HAP-1 (cell line): ENCODE measurements around the gene CIRBP.
A peak's percentile ranks its signal among the peaks of the same experiment; 100 is the strongest.

Experiments
- DNase-seq, 2 experiments: peaks; one replicate each; pipeline ENCODE4 v3.0.0-alpha.2; 2016 to 2020; ENCODE audit warnings: low spot score in 2 of 2
- H3K27me3 ChIP-seq: fragments of 250-450 bp; sonication (Bioruptor Pico); 2 replicates; pipeline ENCODE4 v1.5.1; 2020; ENCODE audit warnings: low read depth, mild to moderate bottlenecking, moderate library complexity
- H3K36me3 ChIP-seq: fragments of 250-450 bp; sonication (Bioruptor Pico); replicated peaks from 2 replicates; pipeline ENCODE4 v1.5.1; 2020; ENCODE audit warnings: mild to moderate bottlenecking
- H3K4me1 ChIP-seq: fragments of 250-450 bp; sonication (Bioruptor Pico); 2 replicates; pipeline ENCODE4 v1.5.1; 2020; ENCODE audit warnings: mild to moderate bottlenecking
- H3K4me3 ChIP-seq: fragments of 250-450 bp; sonication (Bioruptor Pico); 2 replicates; pipeline ENCODE4 v1.5.1; 2020; ENCODE audit warnings: mild to moderate bottlenecking, moderate library complexity
- H3K9me3 ChIP-seq: fragments of 250-450 bp; sonication (Bioruptor Pico); 2 replicates; pipeline ENCODE4 v1.5.1; 2020; ENCODE audit warnings: mild to moderate bottlenecking, moderate library complexity
- in situ Hi-C: fragments of 300-500 bp; cut with MboI; formaldehyde crosslinking; loops from 3 replicates; pipeline ENCODE4 v1.14.3; 2020; ENCODE audit warnings: low sequenced_read_pairs, inconsistent platforms, mixed read lengths

The CIRBP gene

DNA sequence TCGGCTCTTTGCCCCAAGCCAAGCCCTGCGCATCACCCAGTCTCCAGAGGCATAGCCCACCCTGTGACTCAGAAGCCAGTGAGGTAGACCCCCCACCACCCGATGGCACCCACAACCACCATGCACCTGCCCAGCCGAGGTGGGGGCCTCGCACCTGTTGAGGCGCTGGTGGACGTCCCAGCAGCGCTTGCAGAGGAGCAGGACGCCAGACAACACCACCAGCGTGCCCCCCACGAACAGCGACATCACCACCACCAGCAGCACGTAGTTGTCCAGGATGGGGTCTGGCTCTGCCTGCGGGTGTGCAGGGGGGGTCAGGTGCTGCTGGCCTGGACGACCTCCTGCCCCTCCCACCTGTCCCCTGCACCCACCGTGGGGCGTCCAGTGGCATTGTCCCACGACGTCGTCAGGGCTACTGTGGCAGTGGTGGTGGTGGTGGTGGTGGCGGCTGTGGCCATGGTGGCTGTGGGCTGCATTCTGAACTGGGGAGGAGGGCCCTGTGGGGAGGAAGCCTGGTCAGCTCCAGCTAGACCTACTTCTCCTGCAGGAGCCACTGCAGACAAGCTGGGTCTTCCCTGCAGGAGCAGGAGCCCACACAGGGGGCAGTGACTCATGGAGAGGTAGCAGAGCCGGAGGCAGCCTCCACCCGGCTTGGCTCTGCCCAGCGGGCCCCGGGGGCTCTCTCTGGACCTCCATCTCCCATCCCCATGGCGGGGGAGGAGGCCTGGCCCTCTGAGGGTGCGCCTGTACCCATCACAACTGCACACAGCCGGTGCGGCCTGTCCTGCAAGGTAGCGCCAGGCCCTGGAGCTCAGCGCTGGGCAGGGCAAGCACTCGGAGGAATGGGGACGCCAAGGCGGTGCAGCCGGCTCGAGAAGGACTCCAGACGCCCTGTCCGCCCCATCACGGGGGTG lies 33.2 kb upstream of the CIRBP start:
- Histone ChIP-seq H3K36me3 (peaks cover 23% of the 10 kb centered on the region), H3K4me1 (peaks cover 5% of the 10 kb centered on the region), H3K27me3 (no peaks in the 10 kb centered on the region), H3K4me3 (peak overlapping the region; percentile 72), H3K9me3 (no peaks in the 10 kb centered on the region)
- no peak for DNase-seq
- in situ Hi-C loops: no loop called here

DNA sequence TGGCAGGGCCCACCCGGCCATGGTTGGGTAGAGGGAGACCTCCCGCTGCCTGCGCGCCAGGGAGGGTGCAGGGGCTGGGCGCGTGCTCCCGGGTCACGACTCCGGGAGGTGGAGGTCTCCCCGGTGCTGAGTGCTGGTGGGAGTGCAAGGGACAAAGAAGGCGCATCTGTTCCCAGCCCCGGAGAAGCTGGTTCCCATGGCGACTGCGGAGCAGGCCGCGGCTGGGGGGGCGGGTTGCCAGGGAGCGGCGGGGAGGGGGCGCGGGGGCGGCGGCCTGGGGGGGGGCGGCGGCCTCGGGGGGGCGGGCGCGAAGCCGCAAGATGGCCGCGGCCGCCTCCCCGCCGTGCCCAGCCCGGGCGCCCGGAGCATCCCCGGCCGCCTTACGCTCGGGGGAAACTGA lies 32.6 kb upstream of the CIRBP start:
- H3K36me3 ChIP-seq: peaks cover 21% of the 10 kb centered on the region
- peak overlapping the region; percentile 72 for H3K4me3 ChIP-seq
- peak in 1 of 2 experiments; percentile 65 for DNase-seq
- no peaks in the 10 kb centered on the region for H3K9me3 ChIP-seq
- no peaks in the 10 kb centered on the region for H3K27me3 ChIP-seq
- peaks cover 11% of the 10 kb centered on the region for H3K4me1 ChIP-seq
- in situ Hi-C loops: no loop called here

GRCh38 chr19:1237027-1237659 lies 32.0 kb upstream of the CIRBP start:
- Histone ChIP-seq H3K36me3 (peaks cover 21% of the 10 kb centered on the region), H3K27me3 (no peaks in the 10 kb centered on the region), H3K4me3 (peak overlapping the region; percentile 72), H3K4me1 (peaks cover 11% of the 10 kb centered on the region), H3K9me3 (no peaks in the 10 kb centered on the region)
- in situ Hi-C loops: no loop called here
- DNase-seq: no peak

- H3K4me1 ChIP-seq: peaks cover 16% of the 10 kb centered on the region
- H3K27me3 ChIP-seq: no peaks in the 10 kb centered on the region
- peak within 1 kb of the TSS; percentile 72 for H3K4me3 ChIP-seq
- DNase-seq: peak; percentile 46 to 79
- H3K36me3 ChIP-seq: peaks cover 22% of the 10 kb centered on the region
- no peaks in the 10 kb centered on the region for H3K9me3 ChIP-seq
- in situ Hi-C loops: no loop called here
Observed at GRCh38 chr19:1237754-1238368, 31.3 kb upstream of the CIRBP start, which contains the start of gene CBARP. CBARP (minus strand) TSS chr19:1238005; CDS start chr19:1236100, 1,905 bp downstream.

- in situ Hi-C loops: no loop called here
- Histone ChIP-seq H3K27me3 (no peaks in the 10 kb centered on the region), H3K9me3 (no peaks in the 10 kb centered on the region), H3K4me1 (peaks cover 16% of the 10 kb centered on the region), H3K36me3 (peaks cover 16% of the 10 kb centered on the region), H3K4me3 (peak overlapping the region; percentile 35)
- DNase-seq: no peak
Observed at GRCh38 chr19:1238369-1239303, 30.5 kb upstream of the CIRBP start.

DNA sequence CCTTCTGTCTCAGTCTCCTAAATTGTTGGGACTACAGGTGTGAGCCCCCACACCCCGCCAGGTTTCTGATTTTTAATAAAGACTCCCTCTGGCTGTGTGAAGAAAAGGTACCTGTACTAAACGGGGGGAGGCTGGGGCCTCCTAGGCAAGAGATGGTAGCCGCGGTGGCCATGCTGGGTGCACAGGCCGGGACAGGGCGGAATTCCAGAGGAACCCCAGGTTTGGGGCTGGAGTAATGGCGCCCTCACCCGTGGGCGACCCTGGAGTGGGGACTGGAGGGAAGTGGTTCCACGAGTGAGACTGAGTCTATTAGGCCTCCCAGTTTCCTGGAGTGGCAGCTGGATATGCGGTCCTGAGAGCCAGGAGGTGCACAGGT lies 29.7 kb upstream of the CIRBP start:
- in situ Hi-C loops: no loop called here
- DNase-seq: no peak
- Histone ChIP-seq H3K4me3 (peak overlapping the region; percentile 33), H3K36me3 (peaks cover 16% of the 10 kb centered on the region), H3K9me3 (no peaks in the 10 kb centered on the region), H3K27me3 (no peaks in the 10 kb centered on the region), H3K4me1 (peaks cover 22% of the 10 kb centered on the region)

GRCh38 chr19:1239796-1240737 lies 29.1 kb upstream of the CIRBP start:
- in situ Hi-C loops: loop anchor here (10.0 kb wide), 1 partner anchor 315 kb away; the partner anchor contains the start of gene ARID3A
- H3K27me3 ChIP-seq: no peaks in the 10 kb centered on the region
- H3K4me1 ChIP-seq: peaks cover 27% of the 10 kb centered on the region
- H3K4me3 ChIP-seq: peak overlapping the region; percentile 56
- H3K9me3 ChIP-seq: no peaks in the 10 kb centered on the region
- H3K36me3 ChIP-seq: peaks cover 23% of the 10 kb centered on the region
- peak; percentile 84 to 93 for DNase-seq

- Histone ChIP-seq H3K9me3 (no peaks in the 10 kb centered on the region), H3K36me3 (peaks cover 21% of the 10 kb centered on the region), H3K27me3 (no peaks in the 10 kb centered on the region), H3K4me1 (peaks cover 27% of the 10 kb centered on the region), H3K4me3 (peak overlapping the region; percentile 56)
- in situ Hi-C loops: loop anchor here (10.0 kb wide), 1 partner anchor 316 kb away; the partner anchor contains the start of gene ARID3A
- DNase-seq: no peak
Observed at GRCh38 chr19:1240925-1241324, 28.2 kb upstream of the CIRBP start.

GRCh38 chr19:1241417-1242095 lies 27.6 kb upstream of the CIRBP start, which contains the start of gene ATP5F1D:
ATP5F1D (plus strand) TSS chr19:1241751; CDS start chr19:1241851, 100 bp downstream.
- Histone ChIP-seq H3K9me3 (no peaks in the 10 kb centered on the region), H3K27me3 (no peaks in the 10 kb centered on the region), H3K4me3 (peak within 1 kb of the TSS; percentile 56), H3K4me1 (peaks cover 27% of the 10 kb centered on the region), H3K36me3 (peaks cover 21% of the 10 kb centered on the region)
- peak; percentile 95 for DNase-seq
- in situ Hi-C loops: loop anchor here (10.0 kb wide), 1 partner anchor 317 kb away; the partner anchor contains the start of gene ARID3A

DNA sequence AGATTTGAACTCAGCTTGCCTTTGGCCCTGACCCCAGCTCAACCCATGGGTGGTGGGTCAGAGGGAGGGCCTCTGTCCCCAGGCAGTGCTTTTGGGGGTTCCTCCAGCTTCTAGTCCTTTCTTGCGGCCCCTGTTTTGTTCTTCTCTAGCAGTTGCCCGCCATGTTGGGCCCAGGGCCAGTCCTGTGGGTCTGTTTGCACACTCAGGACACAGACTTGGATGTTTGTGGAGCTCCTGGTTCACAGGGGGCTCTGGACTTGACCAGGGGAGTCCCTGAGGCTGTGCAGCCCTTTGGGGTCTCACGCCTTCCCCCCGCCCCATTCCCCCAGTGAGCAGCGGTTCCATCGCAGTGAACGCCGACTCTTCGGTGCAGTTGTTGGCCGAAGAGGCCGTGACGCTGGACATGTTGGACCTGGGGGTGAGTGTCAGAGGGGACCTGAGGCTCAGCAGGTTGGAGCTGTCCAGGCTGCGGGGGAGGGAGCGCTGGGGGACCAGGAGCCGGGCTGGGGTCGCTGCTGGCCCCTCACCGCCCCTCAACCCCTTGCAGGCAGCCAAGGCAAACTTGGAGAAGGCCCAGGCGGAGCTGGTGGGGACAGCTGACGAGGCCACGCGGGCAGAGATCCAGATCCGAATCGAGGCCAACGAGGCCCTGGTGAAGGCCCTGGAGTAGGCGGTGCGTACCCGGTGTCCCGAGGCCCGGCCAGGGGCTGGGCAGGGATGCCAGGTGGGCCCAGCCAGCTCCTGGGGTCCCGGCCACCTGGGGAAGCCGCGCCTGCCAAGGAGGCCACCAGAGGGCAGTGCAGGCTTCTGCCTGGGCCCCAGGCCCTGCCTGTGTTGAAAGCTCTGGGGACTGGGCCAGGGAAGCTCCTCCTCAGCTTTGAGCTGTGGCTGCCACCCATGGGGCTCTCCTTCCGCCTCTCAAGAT lies 25.1 kb upstream of the CIRBP start:
- peak; percentile 75 to 88 for DNase-seq
- H3K36me3 ChIP-seq: peaks cover 21% of the 10 kb centered on the region
- H3K4me1 ChIP-seq: peaks cover 31% of the 10 kb centered on the region
- in situ Hi-C loops: loop anchor here (10.0 kb wide), 1 partner anchor 319 kb away; the partner anchor contains the start of gene ARID3A
- H3K27me3 ChIP-seq: no peaks in the 10 kb centered on the region
- H3K4me3 ChIP-seq: no peak overlapping the region
- H3K9me3 ChIP-seq: no peaks in the 10 kb centered on the region
